H1 (cell line): ENCODE data around the gene ATP6V1E1. TPM values are rescaled to one million over a fixed set of nuclear protein-coding genes. Genes with fewer than 3 reads are reported as not detected.

ENCODE experiments used
- BCL11A ChIP-seq, 2 experiments: IDR thresholded peaks; one replicate each; pipeline ENCODE4 v1.6.1; 2011; ENCODE audit warnings: low read depth in 2 of 2, low read length in 2 of 2, mild to moderate bottlenecking in 2 of 2
- BRCA1 ChIP-seq: IDR thresholded peaks from 2 replicates; pipeline ENCODE4 v1.6.1; 2012; ENCODE audit warnings: low read depth, low read length, improper control_type of control experiment
- CHD1 ChIP-seq: IDR thresholded peaks from 2 replicates; pipeline ENCODE4 v1.6.1; 2012; ENCODE audit warnings: low read depth, low read length, improper control_type of control experiment
- CHD2 ChIP-seq: IDR thresholded peaks from 2 replicates; pipeline ENCODE4 v1.6.1; 2012; ENCODE audit warnings: low read length, improper control_type of control experiment
- EP300 ChIP-seq, 2 experiments: IDR thresholded peaks; 1 replicate in 1 of 2; 2 replicates in 1 of 2; pipeline ENCODE4 v1.6.1; 2011 to 2012; ENCODE audit warnings: low read depth in 2 of 2, low read length in 2 of 2, mild to moderate bottlenecking in 2 of 2, borderline replicate concordance in 1 of 2, inconsistent platforms in 1 of 2, moderate library complexity in 1 of 2
- FOSL1 ChIP-seq: IDR thresholded peaks from 2 replicates; pipeline ENCODE4 v1.6.1; 2011; ENCODE audit warnings: mild to moderate bottlenecking, low read depth, low read length, moderate library complexity; ENCODE audit not compliant: insufficient read depth
- JUN ChIP-seq: IDR thresholded peaks from 2 replicates; pipeline ENCODE4 v1.6.1; 2011; ENCODE audit warnings: low read depth, mild to moderate bottlenecking, improper control_type of control experiment, low read length
- JUND ChIP-seq: IDR thresholded peaks from 2 replicates; pipeline ENCODE4 v1.6.1; 2011; ENCODE audit warnings: mild to moderate bottlenecking, improper control_type of control experiment, low read length
- KDM1A ChIP-seq: fragments of 200-600, 300-600 bp; sonication (generic); IDR thresholded peaks from 2 replicates; pipeline ENCODE4 v1.7.1; 2016; ENCODE audit warnings: mild to moderate bottlenecking, low read length, borderline replicate concordance
- MAFK ChIP-seq: IDR thresholded peaks from 2 replicates; pipeline ENCODE4 v1.6.1; 2012; ENCODE audit warnings: low read depth, mild to moderate bottlenecking, improper control_type of control experiment, low read length
- NANOG ChIP-seq: IDR thresholded peaks from 2 replicates; pipeline ENCODE4 v1.6.1; 2011; ENCODE audit warnings: low read length, low read depth, mild to moderate bottlenecking, inconsistent platforms; ENCODE audit not compliant: insufficient read depth, poor library complexity, severe bottlenecking
- PHF8 ChIP-seq: fragments of 200-600 bp; sonication (generic); conservative IDR thresholded peaks from 2 replicates; pipeline ENCODE4 v1.7.1; 2012; ENCODE audit warnings: low read depth, mild to moderate bottlenecking, inconsistent platforms, low read length, moderate library complexity
- RBBP5 ChIP-seq: IDR thresholded peaks from 2 replicates; pipeline ENCODE4 v1.7.1; 2012; ENCODE audit warnings: low read depth, mild to moderate bottlenecking, inconsistent platforms, low read length, moderate library complexity, borderline replicate concordance
- SIN3A ChIP-seq, 2 experiments: IDR thresholded peaks in 1 of 2; conservative IDR thresholded peaks in 1 of 2; 2 replicates each; pipeline ENCODE4 v1.6.1; 2011 to 2012; ENCODE audit warnings: low read length in 2 of 2, improper control_type of control experiment in 1 of 2, low read depth in 1 of 2, mild to moderate bottlenecking in 1 of 2
- SP2 ChIP-seq: IDR thresholded peaks from 2 replicates; pipeline ENCODE4 v1.6.1; 2012; ENCODE audit warnings: mild to moderate bottlenecking, low read length, inconsistent platforms
- SUZ12 ChIP-seq: fragments of 200-600 bp; sonication (generic); IDR thresholded peaks from 2 replicates; pipeline ENCODE4 v1.6.1; 2012; ENCODE audit warnings: mild to moderate bottlenecking, inconsistent platforms, low read length, moderate library complexity, mixed read lengths
- TAF1 ChIP-seq: IDR thresholded peaks from 2 replicates; pipeline ENCODE4 v1.6.1; 2011; ENCODE audit warnings: mild to moderate bottlenecking, low read depth, low read length
- TCF12 ChIP-seq: IDR thresholded peaks from 2 replicates; pipeline ENCODE4 v1.6.1; 2011; ENCODE audit warnings: low read depth, mild to moderate bottlenecking, low read length
- YY1 ChIP-seq: IDR thresholded peaks from 2 replicates; pipeline ENCODE4 v1.6.1; 2011; ENCODE audit warnings: low read depth, mild to moderate bottlenecking, low read length
- ZNF274 ChIP-seq: IDR thresholded peaks from 2 replicates; pipeline ENCODE4 v1.7.0; 2012; ENCODE audit warnings: low read length, borderline replicate concordance; ENCODE audit errors: extremely low read depth
- polyA plus RNA-seq, 7 experiments: library from polyadenylated mRNA; depleted of rRNA in 3 of 7; stranded (reverse) in 5 of 7; unstranded in 2 of 7; fragments of >200 nt in 5 of 7; fragments of 200-250 nt in 2 of 7; gene quantifications; 1 replicate in 5 of 7; 2 replicates in 1 of 7; 4 replicates in 1 of 7; pipeline versions ENCODE4 v1.2.1 to v1.2.3, GENCODE V29; 2011 to 2013; ENCODE audit warnings: missing spikeins in 2 of 7, mixed read lengths in 2 of 7
- total RNA-seq: library from RNA; stranded (reverse); fragmentation: NEBNext Ultra II Directional; extraction: Animal tissue kit (Norgen Biotek cat#: 25700); gene quantifications from 2 replicates; pipeline ENCODE4 v1.2.1, GENCODE V29; 2021
- TF ChIP-seq, protein P1 (sequence below): IDR thresholded peaks from 2 replicates; pipeline ENCODE4 v1.6.1; 2012; ENCODE audit warnings: inconsistent platforms
- TF ChIP-seq, protein P2 (sequence below): IDR thresholded peaks from 2 replicates; pipeline ENCODE4 v1.6.1; 2011; ENCODE audit warnings: low read depth, mild to moderate bottlenecking, low read length; ENCODE audit not compliant: insufficient read depth

Gene ATP6V1E1
- total and polyA plus RNA-seq, 2 of the 8 experiments (the other 6 are each of a cell fraction or from before 2014, with no cell fraction given): 80.4 to 88.1 TPM

DNA sequence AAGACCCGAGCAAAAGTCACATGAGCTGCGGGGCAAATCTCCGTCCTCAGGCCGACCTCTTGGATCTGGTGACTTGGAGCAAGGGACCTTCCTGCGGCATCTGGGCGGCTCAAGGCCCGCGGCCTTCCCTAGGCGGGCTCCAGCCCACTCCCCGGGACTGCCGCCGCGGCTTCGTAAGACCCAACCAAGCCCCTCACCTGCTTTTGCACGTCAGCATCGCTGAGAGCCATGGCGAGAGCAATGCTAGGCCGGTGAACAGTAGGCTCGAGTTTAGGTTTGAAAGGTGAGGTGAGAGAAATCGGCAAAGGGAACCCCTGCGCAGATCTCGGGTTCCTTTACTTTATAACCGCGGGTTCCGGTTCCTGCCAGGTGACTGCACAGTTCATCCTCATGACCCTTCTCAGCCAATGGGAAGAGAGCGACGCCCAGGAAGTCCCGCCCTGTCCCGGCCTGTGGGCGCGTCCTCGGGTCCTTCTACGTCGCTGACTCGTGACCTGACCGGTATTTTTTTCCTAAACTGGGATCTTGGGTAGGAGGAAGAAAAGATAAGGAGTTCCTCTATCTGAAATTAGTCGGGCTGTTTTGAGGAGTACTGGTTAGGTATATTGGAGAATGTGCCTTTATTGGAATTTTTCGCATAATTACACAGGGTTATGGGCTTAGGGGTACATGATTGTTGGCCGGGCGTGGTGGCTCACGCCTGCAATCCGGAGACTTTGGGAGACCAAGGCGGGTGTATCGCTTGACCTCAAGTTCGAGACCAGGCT lies at the start of gene ATP6V1E1 (continued):
- TF ChIP-seq BRCA1 (no peak), TCF12 (no peak), JUND (no peak), SUZ12 (no peak), EP300 (IDR thresholded peaks at IDR 0.05; ENCODE audit: borderline replicate concordance in 1 of 2, low read depth in 2 of 2, low read length in 2 of 2) (no peak), NANOG (no peak), SIN3A (conservative IDR thresholded peaks at IDR 0.05 in 1 of 2, IDR thresholded peaks at IDR 0.05 in 1 of 2; ENCODE audit: low read depth in 1 of 2, low read length in 2 of 2) (peak in 1 of 2 experiments; percentile 45; a peak in 2 of 4 replicates), JUN (no peak), BCL11A (IDR thresholded peaks at IDR 0.05; ENCODE audit: low read depth in 2 of 2, low read length in 2 of 2) (no peak), MAFK (no peak), TAF1 (peak; percentile 80), CHD2 (peak; percentile 22; the same call in 1 of the 2 replicates), ZNF274 (no peak), SP2 (no peak; the same call in 1 of the 2 replicates), FOSL1 (no peak), YY1 (no peak), PHF8 (peak; percentile 94), KDM1A (no peak), RBBP5 (peak; percentile 81; the same call in 1 of the 2 replicates), CHD1 (no peak)
- TF ChIP-seq, protein P1, sequence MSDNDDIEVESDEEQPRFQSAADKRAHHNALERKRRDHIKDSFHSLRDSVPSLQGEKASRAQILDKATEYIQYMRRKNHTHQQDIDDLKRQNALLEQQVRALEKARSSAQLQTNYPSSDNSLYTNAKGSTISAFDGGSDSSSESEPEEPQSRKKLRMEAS: no peak
- TF ChIP-seq, protein P2, sequence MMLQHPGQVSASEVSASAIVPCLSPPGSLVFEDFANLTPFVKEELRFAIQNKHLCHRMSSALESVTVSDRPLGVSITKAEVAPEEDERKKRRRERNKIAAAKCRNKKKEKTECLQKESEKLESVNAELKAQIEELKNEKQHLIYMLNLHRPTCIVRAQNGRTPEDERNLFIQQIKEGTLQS: peak; percentile 87
